Mucosa of descending colon (tissue), 3 donors: ENCODE measurements around the gene WDR5. TPM values are rescaled to one million over a fixed set of nuclear protein-coding genes. Genes with fewer than 3 reads are reported as not detected.
A peak's percentile ranks its signal among the peaks of the same experiment; 100 is the strongest.

Source experiments
- ATAC-seq: fragments of 200-7000 bp; cut with Tn5 transposase; one replicate; pipeline ENCODE4 v1.9.1; 2020; ENCODE audit warnings: mild to moderate bottlenecking, moderate library complexity
- DNase-seq, 3 donors: peaks; one replicate each; pipeline ENCODE4 v3.0.0-alpha.2; 2020
- H3K36me3 ChIP-seq: fragments of 200-600 bp; one replicate; pipeline ENCODE4 v1.8.0; 2021; ENCODE audit warnings: low read depth, mild to moderate bottlenecking
- H3K4me1 ChIP-seq: fragments of 200-600 bp; one replicate; pipeline ENCODE4 v1.8.0; 2021; ENCODE audit warnings: low read depth, mild to moderate bottlenecking
- H3K4me3 ChIP-seq: fragments of 200-600 bp; one replicate; pipeline ENCODE4 v1.8.0; 2021; ENCODE audit warnings: mild to moderate bottlenecking
- H3K9me3 ChIP-seq: fragments of 200-600 bp; one replicate; pipeline ENCODE4 v1.8.0; 2021; ENCODE audit warnings: mild to moderate bottlenecking
- CTCF ChIP-seq: fragments of 200-600 bp; IDR thresholded peaks from one replicate; pipeline ENCODE4 v1.8.0; 2022; ENCODE audit warnings: antibody characterized with exemption, mild to moderate bottlenecking
- intact Hi-C, 2 donors: fragments of 100-400 bp; cut with DNase I in 1 of 2; cut with micrococcal nuclease in 1 of 2; formaldehyde crosslinking; loops; one replicate each; pipeline versions ENCODE4 v1.11.0 to v1.11.1; 2022; cut with DNase I, micrococcal nuclease
- total RNA-seq, 3 donors: library from RNA; stranded (reverse); fragmentation: NEBNext Ultra II Directional in 2 of 3; extraction: Animal tissue kit (Norgen Biotek cat#: 25700) in 2 of 3; gene quantifications; one replicate each; pipeline versions ENCODE4 v1.2.1 to v1.2.4, GENCODE V29; 2021 to 2023
- donor health status: DM: no; HTN: no; CAD: no; lungs with moderate emphysema.
- donor health status: DM: no; HTN: no; CAD: no.
- donor health status: DM: no; HTN: yes; CAD: no.

The WDR5 gene
- total RNA-seq, 3 donors from 2014 or later, result 19.9 to 27.1 (median 24.6) TPM

GRCh38 chr9:134190232-134191121 is 54.6 kb downstream of the WDR5 start:
- intact Hi-C loops, result no loop called here
- no peaks in the 10 kb centered on the region for H3K4me1 ChIP-seq
- TF ChIP-seq CTCF, result no peak
- H3K9me3 ChIP-seq, result no peaks in the 10 kb centered on the region
- H3K36me3 ChIP-seq, result no peaks in the 10 kb centered on the region
- peak in 1 of 3 donors; percentile 11 for DNase-seq
- no peak overlapping the region for H3K4me3 ChIP-seq
- no peak for ATAC-seq

GRCh38 chr9:134191455-134192209 is 55.8 kb downstream of the WDR5 start:
- ATAC-seq (no peak), DNase-seq (peak in 1 of 3 donors; percentile 7)
- Histone ChIP-seq H3K9me3 (no peaks in the 10 kb centered on the region), H3K36me3 (no peaks in the 10 kb centered on the region), H3K4me3 (no peak overlapping the region), H3K4me1 (no peaks in the 10 kb centered on the region)
- intact Hi-C loops, result no loop called here
- no peak for TF ChIP-seq CTCF

GRCh38 chr9:134192311-134192950 is 56.5 kb downstream of the WDR5 start:
- no peak for TF ChIP-seq CTCF
- H3K4me3 ChIP-seq, result no peak overlapping the region
- no peaks in the 10 kb centered on the region for H3K36me3 ChIP-seq
- ATAC-seq, result no peak
- peak in 2 of 3 donors; percentile 13 to 32 for DNase-seq
- intact Hi-C loops, result no loop called here
- no peaks in the 10 kb centered on the region for H3K4me1 ChIP-seq
- H3K9me3 ChIP-seq, result no peaks in the 10 kb centered on the region

GRCh38 chr9:134192951-134193731 is 57.3 kb downstream of the WDR5 start:
- intact Hi-C loops, result no loop called here
- no peak for ATAC-seq
- no peak for TF ChIP-seq CTCF

More at GRCh38 chr9:134192951-134193731, 57.3 kb downstream of the WDR5 start:
- Histone ChIP-seq H3K36me3 (no peaks in the 10 kb centered on the region), H3K4me3 (no peak overlapping the region), H3K9me3 (no peaks in the 10 kb centered on the region), H3K4me1 (no peaks in the 10 kb centered on the region)
- peak in 2 of 3 donors; percentile 15 to 34 for DNase-seq
